ENCODE measurements around the gene PFKL. TPM values are rescaled to one million over a fixed set of nuclear protein-coding genes. Genes with fewer than 3 reads are reported as not detected.

The PFKL gene
- total and polyA plus RNA-seq, 2 of the 8 experiments (the other 6 are each of a cell fraction or from before 2014, with no cell fraction given) = 80.2 to 82.3 TPM

GRCh38 chr21:44272284-44272858 lies 27.5 kb upstream of the PFKL start:
- Histone ChIP-seq H3K4me2 (ENCODE audit: insufficient read depth in 1 of 2, low read depth in 2 of 2, low read length in 2 of 2) (no peak overlapping the region), H2BK12ac (ENCODE audit: low read depth, low read length) (no peak overlapping the region), H2AFZ (ENCODE audit: low read length) (peak overlapping the region; percentile 22; the same call in 1 of the 2 replicates), H4K5ac (ENCODE audit: insufficient read length, low read depth, low read length) (no peak overlapping the region), H2BK20ac (ENCODE audit: low read length) (no peak overlapping the region), H4K91ac (replicated peaks; ENCODE audit: insufficient read length, low read length) (peak overlapping the region; percentile 19), H3K36me3 (ENCODE audit: control insufficient read depth in 2 of 4, insufficient read depth in 4 of 4, low read length in 3 of 4) (no peaks in the 10 kb centered on the region), H3K27ac (ENCODE audit: low read depth, low read length) (no peak overlapping the region), H3K79me2 (ENCODE audit: control insufficient read depth in 1 of 2, insufficient read depth in 2 of 2, low read length in 2 of 2) (no peaks in the 10 kb centered on the region), H3K18ac (ENCODE audit: extremely low read depth, low read length) (no peak overlapping the region), H2BK120ac (replicated peaks; ENCODE audit: low read depth, low read length) (no peak overlapping the region), H3K4me1 (replicated peaks in 1 of 4; ENCODE audit: control insufficient read depth in 3 of 4, insufficient read depth in 4 of 4, low read length in 3 of 4) (no peaks in the 10 kb centered on the region; a peak in 2 of 7 replicates), H2AK5ac (ENCODE audit: low read depth, low read length) (no peak overlapping the region), H2BK15ac (ENCODE audit: low read length) (no peak overlapping the region), H3K23me2 (ENCODE audit: low read depth, low read length) (no peaks in the 10 kb centered on the region; the same call in 1 of the 2 replicates), H2BK5ac (ENCODE audit: low read depth, low read length) (no peak overlapping the region), H3K9ac (replicated peaks in 1 of 4; ENCODE audit: extremely low read depth in 1 of 4, low read depth in 3 of 4, low read length in 3 of 4) (no peak overlapping the region), H3K14ac (ENCODE audit: insufficient read length) (no peak overlapping the region), H3K4ac (replicated peaks; ENCODE audit: insufficient read length, low read depth, low read length) (no peak overlapping the region), H3K4me3 (ENCODE audit: extremely low read depth in 1 of 4, insufficient read depth in 2 of 4, low read depth in 3 of 4, low read length in 4 of 4) (no peak overlapping the region), H3K27me3 (replicated peaks in 1 of 4; ENCODE audit: control insufficient read depth in 3 of 4, extremely low read depth in 1 of 4, insufficient read depth in 3 of 4, low read length in 3 of 4) (no peaks in the 10 kb centered on the region), H3K9me3 (ENCODE audit: insufficient read depth in 2 of 2, low read depth in 1 of 2, low read length in 1 of 2) (no peaks in the 10 kb centered on the region), H3K56ac (replicated peaks; ENCODE audit: insufficient read length, low read depth, low read length) (no peak overlapping the region), H3K23ac (ENCODE audit: insufficient read length) (no peak overlapping the region), H3K79me1 (ENCODE audit: low read depth, low read length) (no peaks in the 10 kb centered on the region), H4K20me1 (replicated peaks in 1 of 2; ENCODE audit: control insufficient read depth in 1 of 2, insufficient read depth in 2 of 2, low read length in 2 of 2) (no peaks in the 10 kb centered on the region), H4K8ac (ENCODE audit: extremely low read depth, insufficient read depth, low read length) (peak overlapping the region; percentile 57; the same call in 1 of the 2 replicates)
- no peak for DNase-seq (ENCODE audit: low read depth in 1 of 2, low spot score in 2 of 2)
- TF ChIP-seq, protein P1, sequence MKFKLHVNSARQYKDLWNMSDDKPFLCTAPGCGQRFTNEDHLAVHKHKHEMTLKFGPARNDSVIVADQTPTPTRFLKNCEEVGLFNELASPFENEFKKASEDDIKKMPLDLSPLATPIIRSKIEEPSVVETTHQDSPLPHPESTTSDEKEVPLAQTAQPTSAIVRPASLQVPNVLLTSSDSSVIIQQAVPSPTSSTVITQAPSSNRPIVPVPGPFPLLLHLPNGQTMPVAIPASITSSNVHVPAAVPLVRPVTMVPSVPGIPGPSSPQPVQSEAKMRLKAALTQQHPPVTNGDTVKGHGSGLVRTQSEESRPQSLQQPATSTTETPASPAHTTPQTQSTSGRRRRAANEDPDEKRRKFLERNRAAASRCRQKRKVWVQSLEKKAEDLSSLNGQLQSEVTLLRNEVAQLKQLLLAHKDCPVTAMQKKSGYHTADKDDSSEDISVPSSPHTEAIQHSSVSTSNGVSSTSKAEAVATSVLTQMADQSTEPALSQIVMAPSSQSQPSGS (IDR thresholded peaks at IDR 0.05; ENCODE audit: low read length) = no peak
- TF ChIP-seq EGR1 (IDR thresholded peaks at IDR 0.05; ENCODE audit: borderline replicate concordance, low read depth, low read length) (no peak), SP4 (IDR thresholded peaks at IDR 0.05; ENCODE audit: low read length) (no peak), CHD2 (IDR thresholded peaks at IDR 0.05; ENCODE audit: low read length) (no peak), EP300 (IDR thresholded peaks at IDR 0.05; ENCODE audit: borderline replicate concordance in 1 of 2, low read depth in 2 of 2, low read length in 2 of 2) (no peak), BCL11A (IDR thresholded peaks at IDR 0.05; ENCODE audit: low read depth in 2 of 2, low read length in 2 of 2) (no peak), NRF1 (IDR thresholded peaks at IDR 0.05; ENCODE audit: low read depth, low read length) (no peak)
- FAIRE-seq = no peak
- WGBS, 2 experiments (ENCODE audit: extremely low coverage in 1 of 2, insufficient coverage in 1 of 2, insufficient read length in 1 of 2, insufficient replicate concordance in 2 of 2, low coverage in 1 of 2, low lambda C conversion rate in 2 of 2, missing lambda C conversion rate in 1 of 2) = 89% methylated on average over 18 of the region's 18 CpGs; no CpG with 5 or more reads in 1 of the 2 experiments
- CTCF ChIA-PET (ENCODE audit: partially characterized antibody) = interaction anchor here (1.7 kb wide), 1 partner anchor 25 kb away, joined by 7 read pairs; no protein-coding TSS in a partner anchor
- POLR2A ChIA-PET (ENCODE audit: partially characterized antibody) = no interaction called here

Data from H1 (cell line).